ENCODE data around the gene SLC46A1. TPM values are rescaled to one million over a fixed set of nuclear protein-coding genes. Genes with fewer than 3 reads are reported as not detected.

The SLC46A1 gene
- total and polyA plus RNA-seq, 9 donors = 5.8 to 9.0 (median 8.0) TPM

GRCh38 chr17:28345419-28346198 is 60.4 kb downstream of the SLC46A1 start:
- Histone ChIP-seq H3K36me3 (ENCODE audit: control insufficient read depth, insufficient read depth, low read length) (peaks cover 94% of the 10 kb centered on the region), H3K27ac (ENCODE audit: low read length) (no peak overlapping the region), H3K9me3 (replicated peaks; ENCODE audit: control insufficient read depth, low read depth, low read length) (no peaks in the 10 kb centered on the region), H3K4me3 (ENCODE audit: low read length) (no peak overlapping the region), H3K4me1 (ENCODE audit: control insufficient read depth, insufficient read depth, low read length) (no peaks in the 10 kb centered on the region), H3K27me3 (ENCODE audit: control insufficient read depth, insufficient read depth, low read length) (no peaks in the 10 kb centered on the region)
- DNase-seq = no peak
- WGBS (ENCODE audit: insufficient coverage) = 74% methylated on average over 12 of the region's 13 CpGs

Other genes with a start within 250 kb of the SLC46A1 start
- 16.6 TPM for gene TMEM97, start 87.0 kb downstream of the SLC46A1 start, total RNA-seq
- 10 to 100 TPM; 18.2 to 30.9 (median 22.3) TPM for gene TMEM97, start 87.0 kb downstream of the SLC46A1 start, polyA plus RNA-seq (ENCODE audit: insufficient read depth in 1 of 8, insufficient read length in 8 of 8, low replicate concordance in 1 of 8)
- gene IFT20, start 70.7 kb downstream of the SLC46A1 start, total RNA-seq = 34.3 TPM
- gene IFT20, start 70.7 kb downstream of the SLC46A1 start, polyA plus RNA-seq (ENCODE audit: insufficient read depth in 1 of 8, insufficient read length in 8 of 8, low replicate concordance in 1 of 8) = 10 to 100 TPM; 27.7 to 40.4 (median 35.0) TPM
- gene TNFAIP1, start 70.5 kb downstream of the SLC46A1 start, total RNA-seq = 21.7 TPM
- gene TNFAIP1, start 70.5 kb downstream of the SLC46A1 start, polyA plus RNA-seq (ENCODE audit: insufficient read depth in 1 of 8, insufficient read length in 8 of 8, low replicate concordance in 1 of 8) = 10 to 100 TPM; 27.1 to 37.3 (median 33.7) TPM
- 53.0 TPM for gene POLDIP2, start 48.7 kb downstream of the SLC46A1 start, total RNA-seq
- gene POLDIP2, start 48.7 kb downstream of the SLC46A1 start, polyA plus RNA-seq (ENCODE audit: insufficient read depth in 1 of 8, insufficient read length in 8 of 8, low replicate concordance in 1 of 8) = 10 to 100 TPM; 57.1 to 65.2 (median 60.5) TPM
- gene SEBOX, start 41.0 kb downstream of the SLC46A1 start, total RNA-seq = not detected
- not detected for gene SEBOX, start 41.0 kb downstream of the SLC46A1 start, polyA plus RNA-seq (ENCODE audit: insufficient read depth in 1 of 8, insufficient read length in 8 of 8, low replicate concordance in 1 of 8)
- 0.58 TPM for gene VTN, start 35.9 kb downstream of the SLC46A1 start, total RNA-seq
- 1 to 10 TPM in 3 of 8 donors, under 1 TPM in 5; 0.21 to 6.5 (median 0.36) TPM for gene VTN, start 35.9 kb downstream of the SLC46A1 start, polyA plus RNA-seq (ENCODE audit: insufficient read depth in 1 of 8, insufficient read length in 8 of 8, low replicate concordance in 1 of 8)
- 3.3 TPM for gene SARM1, start 34.5 kb downstream of the SLC46A1 start, total RNA-seq
- 1 to 10 TPM; 4.8 to 7.3 (median 5.8) TPM for gene SARM1, start 34.5 kb downstream of the SLC46A1 start, polyA plus RNA-seq (ENCODE audit: insufficient read depth in 1 of 8, insufficient read length in 8 of 8, low replicate concordance in 1 of 8)
- gene SLC13A2, start 67.4 kb upstream of the SLC46A1 start, total RNA-seq = not detected
- under 1 TPM in 2 of 8 donors, not detected in 6; 0.09 to 0.12 TPM for gene SLC13A2, start 67.4 kb upstream of the SLC46A1 start, polyA plus RNA-seq (ENCODE audit: insufficient read depth in 1 of 8, insufficient read length in 8 of 8, low replicate concordance in 1 of 8)
- gene FOXN1, start 100.1 kb upstream of the SLC46A1 start, total RNA-seq = not detected
- gene FOXN1, start 100.1 kb upstream of the SLC46A1 start, polyA plus RNA-seq (ENCODE audit: insufficient read depth in 1 of 8, insufficient read length in 8 of 8, low replicate concordance in 1 of 8) = 1 to 10 TPM in 1 of 8 donors, under 1 TPM in 2, not detected in 5; 0.04 to 2.1 (median 0.07) TPM
- gene UNC119, start 146.4 kb upstream of the SLC46A1 start, total RNA-seq = 17.6 TPM
- 10 to 100 TPM; 15.6 to 20.7 (median 17.8) TPM for gene UNC119, start 146.4 kb upstream of the SLC46A1 start, polyA plus RNA-seq (ENCODE audit: insufficient read depth in 1 of 8, insufficient read length in 8 of 8, low replicate concordance in 1 of 8)
- gene PIGS, start 165.3 kb upstream of the SLC46A1 start, total RNA-seq = 29.4 TPM
- 10 to 100 TPM; 36.9 to 57.3 (median 45.9) TPM for gene PIGS, start 165.3 kb upstream of the SLC46A1 start, polyA plus RNA-seq (ENCODE audit: insufficient read depth in 1 of 8, insufficient read length in 8 of 8, low replicate concordance in 1 of 8)
- gene ALDOC, start 170.7 kb upstream of the SLC46A1 start, total RNA-seq = 2.7 TPM
- gene ALDOC, start 170.7 kb upstream of the SLC46A1 start, polyA plus RNA-seq (ENCODE audit: insufficient read depth in 1 of 8, insufficient read length in 8 of 8, low replicate concordance in 1 of 8) = 1 to 10 TPM; 1.7 to 4.4 (median 2.5) TPM
- 16.1 TPM for gene SPAG5, start 192.8 kb upstream of the SLC46A1 start, total RNA-seq
- gene SPAG5, start 192.8 kb upstream of the SLC46A1 start, polyA plus RNA-seq (ENCODE audit: insufficient read depth in 1 of 8, insufficient read length in 8 of 8, low replicate concordance in 1 of 8) = 10 to 100 TPM; 25.5 to 42.0 (median 31.4) TPM
- gene RSKR, start 208.0 kb upstream of the SLC46A1 start, total RNA-seq = 7.4 TPM
- 10 to 100 TPM in 6 of 8 donors, 1 to 10 TPM in 2; 6.6 to 22.8 (median 13.2) TPM for gene RSKR, start 208.0 kb upstream of the SLC46A1 start, polyA plus RNA-seq (ENCODE audit: insufficient read depth in 1 of 8, insufficient read length in 8 of 8, low replicate concordance in 1 of 8)
- 52.9 TPM for gene BLTP2, start 238.9 kb upstream of the SLC46A1 start, total RNA-seq
- 10 to 100 TPM; 46.4 to 65.5 (median 51.5) TPM for gene BLTP2, start 238.9 kb upstream of the SLC46A1 start, polyA plus RNA-seq (ENCODE audit: insufficient read depth in 1 of 8, insufficient read length in 8 of 8, low replicate concordance in 1 of 8)

Measured in muscle of leg (tissue), 11 donors.